B cell (primary cell): ENCODE results near the gene IKZF3.

ENCODE experiments used
- CTCF ChIP-seq: fragments of 200-600 bp; IDR thresholded peaks from one replicate; pipeline ENCODE4 v1.8.0; 2022; ENCODE audit warnings: antibody characterized with exemption, mild to moderate bottlenecking
- EZH2 ChIP-seq: IDR thresholded peaks from 2 replicates; pipeline ENCODE4 v1.6.1; 2012; ENCODE audit warnings: borderline replicate concordance, low read depth, mild to moderate bottlenecking, moderate library complexity, low read length; ENCODE audit not compliant: insufficient read depth, poor library complexity, severe bottlenecking

DNA sequence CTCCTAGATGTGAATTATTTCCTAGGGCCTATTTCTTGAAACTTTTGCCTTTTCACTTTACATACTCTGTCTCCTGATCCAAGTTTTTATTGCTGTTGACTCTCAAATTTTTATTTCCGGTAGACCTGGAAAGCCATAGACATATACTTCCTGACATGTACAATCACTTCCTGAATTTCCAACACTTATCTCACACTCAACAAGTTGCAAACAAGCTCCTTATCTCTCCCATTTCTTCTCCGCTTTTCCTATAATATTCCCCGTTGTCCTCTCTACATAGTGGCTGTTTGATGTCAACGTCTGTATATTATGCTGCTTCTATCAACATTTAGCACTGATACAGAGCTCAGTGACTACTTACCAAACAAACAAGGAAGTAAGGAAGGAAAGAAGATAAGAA lies 59.3 kb downstream of the IKZF3 start:
- TF ChIP-seq CTCF (no peak), EZH2 (no peak)
